ENCODE data around the gene ADAMTS4. TPM values are rescaled to one million over a fixed set of nuclear protein-coding genes. Genes with fewer than 3 reads are reported as not detected.

Gene ADAMTS4
- total and polyA plus RNA-seq, 9 of the 15 experiments (the other 6 are each of a cell fraction or from before 2014, with no cell fraction given) = 0.07 to 3.7 (median 0.41) TPM

DNA sequence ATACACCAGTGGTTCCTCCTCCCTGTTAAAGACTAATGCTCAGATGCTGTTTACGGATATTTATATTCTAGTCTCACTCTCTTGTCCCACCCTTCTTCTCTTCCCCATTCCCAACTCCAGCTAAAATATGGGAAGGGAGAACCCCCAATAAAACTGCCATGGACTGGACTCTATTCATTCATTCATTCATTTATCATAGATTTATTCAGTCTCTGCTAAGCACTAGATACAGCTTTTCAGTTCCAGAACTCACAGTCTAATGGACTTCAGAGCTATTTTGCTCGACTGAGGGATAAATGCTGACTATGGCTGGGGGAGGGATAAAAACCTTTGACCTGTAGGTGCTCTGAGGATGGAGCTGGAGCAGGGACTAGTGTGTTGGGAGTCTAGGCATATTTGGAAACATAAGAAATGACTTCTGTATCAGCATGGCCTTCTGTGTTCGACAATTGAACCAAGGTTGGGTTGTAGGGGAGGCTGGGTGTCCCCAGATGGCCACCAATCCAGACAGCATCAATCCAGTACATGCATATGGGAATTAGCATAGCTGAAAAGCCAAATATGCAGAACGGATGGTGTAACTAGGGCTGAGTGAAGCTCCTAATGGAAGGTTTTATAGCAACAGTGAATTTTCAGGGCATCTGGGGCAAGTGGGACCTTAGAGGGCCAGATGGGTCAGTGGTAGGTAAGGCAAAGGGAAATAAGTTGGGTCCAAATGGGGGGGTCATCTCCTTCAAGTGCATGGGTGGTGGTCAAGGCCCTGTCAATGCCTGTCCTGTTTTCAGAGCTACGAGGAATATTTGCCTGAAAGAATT, 20.4 kb upstream of the ADAMTS4 start:
- BruUV-seq (replicated peaks) = no TSS peak
- DNase-seq (ENCODE audit: extremely low read depth in 1 of 4, low spot score in 3 of 4) (no peak), ATAC-seq (no peak), FAIRE-seq (no peak)
- in situ Hi-C loops (cut with MboI) = no loop called here
- Histone ChIP-seq H3K4me2 (ENCODE audit: insufficient read depth, low read length) (no peak overlapping the region), H3K27ac (ENCODE audit: extremely low read depth, low read depth, low read length) (no peak overlapping the region), H3K79me2 (ENCODE audit: control insufficient read depth, insufficient read depth, low read length) (no peaks in the 10 kb centered on the region), H3K36me3 (ENCODE audit: control insufficient read depth, insufficient read depth, low read length) (peaks cover 3% of the 10 kb centered on the region; the same call in 1 of the 3 replicates), H3K9ac (ENCODE audit: insufficient read depth in 1 of 2, low read depth in 2 of 2, low read length in 2 of 2) (no peak overlapping the region), H3K9me1 (ENCODE audit: control insufficient read depth, insufficient read depth, low read length) (no peaks in the 10 kb centered on the region), H4K20me1 (replicated peaks; ENCODE audit: control insufficient read depth, insufficient read depth, low read length) (no peaks in the 10 kb centered on the region), H3K9me3 (replicated peaks; ENCODE audit: control insufficient read depth, insufficient read depth, low read depth, low read length) (no peaks in the 10 kb centered on the region), H3K4me3 (no peak overlapping the region), H3K27me3 (ENCODE audit: control insufficient read depth in 2 of 2, insufficient read depth in 2 of 2, low read length in 2 of 2) (no peaks in the 10 kb centered on the region), H2AFZ (ENCODE audit: low read depth, low read length) (no peak overlapping the region), H3K4me1 (replicated peaks in 1 of 2; ENCODE audit: control insufficient read depth in 2 of 2, insufficient read depth in 2 of 2, low read length in 2 of 2) (peaks cover 3 to 27% of the 10 kb centered on the region in 2 experiments; a peak in 4 of 5 replicates)
- intact Hi-C loops (cut with micrococcal nuclease) = no loop called here
- ChIA-PET POLR2A (interaction anchor here (0.8 to 1.4 kb wide), 3 partner anchors 8 to 95 kb away, joined by 3 to 6 read pairs (median 3); partner anchors contain the start of gene SDHC), CTCF (ENCODE audit: low intra/inter-chr PET ratio) (no interaction called here)
- 70% methylated on average over 5 of the region's 5 CpGs for WGBS (ENCODE audit: insufficient coverage, low coverage, missing lambda C conversion rate)
- no peak for TF ChIP-seq HLTF (IDR thresholded peaks at IDR 0.05)
- TF ChIP-seq NCOR1 (IDR thresholded peaks at IDR 0.05) = no peak
- no peak for TF ChIP-seq CREM (IDR thresholded peaks at IDR 0.05; ENCODE audit: low read depth)
- TF ChIP-seq ZNF77 (CRISPR knock-in tag; IDR thresholded peaks at IDR 0.05) = no peak
- no peak for TF ChIP-seq MLLT1 (IDR thresholded peaks at IDR 0.05)
- TF ChIP-seq U2AF1 (optimal IDR thresholded peaks at IDR 0.05; ENCODE audit: low read depth, low read length) = no peak
- TF ChIP-seq ZNF76 (CRISPR knock-in tag; IDR thresholded peaks at IDR 0.05; ENCODE audit: borderline replicate concordance) = no peak
- no peak for TF ChIP-seq RB1 (IDR thresholded peaks at IDR 0.05; ENCODE audit: low read depth)
- TF ChIP-seq DACH1 (IDR thresholded peaks at IDR 0.05; ENCODE audit: partially characterized antibody) = no peak
- no peak for TF ChIP-seq THRAP3 (IDR thresholded peaks at IDR 0.05; ENCODE audit: borderline replicate concordance)
- no peak for TF ChIP-seq BMI1 (IDR thresholded peaks at IDR 0.05; ENCODE audit: low read length)
- TF ChIP-seq MTA3 (IDR thresholded peaks at IDR 0.05; ENCODE audit: borderline replicate concordance) = no peak
- no peak for TF ChIP-seq LEF1 (IDR thresholded peaks at IDR 0.05)
